Measurements from ENCODE around the gene ARID5B.

GRCh38 chr10:61951144-61951483 is 49.6 kb downstream of the ARID5B start:
- no peak for TF ChIP-seq CTCF (IDR thresholded peaks at IDR 0.05)
- no peak for TF ChIP-seq POLR2A (IDR thresholded peaks at IDR 0.05)
